ENCODE data around the gene DOCK4. TPM values are rescaled to one million over a fixed set of nuclear protein-coding genes. Genes with fewer than 3 reads are reported as not detected.

Gene DOCK4
- total and polyA plus RNA-seq, 2 of the 8 experiments (the other 6 are each of a cell fraction or from before 2014, with no cell fraction given), result 5.1 to 23.6 TPM

DNA sequence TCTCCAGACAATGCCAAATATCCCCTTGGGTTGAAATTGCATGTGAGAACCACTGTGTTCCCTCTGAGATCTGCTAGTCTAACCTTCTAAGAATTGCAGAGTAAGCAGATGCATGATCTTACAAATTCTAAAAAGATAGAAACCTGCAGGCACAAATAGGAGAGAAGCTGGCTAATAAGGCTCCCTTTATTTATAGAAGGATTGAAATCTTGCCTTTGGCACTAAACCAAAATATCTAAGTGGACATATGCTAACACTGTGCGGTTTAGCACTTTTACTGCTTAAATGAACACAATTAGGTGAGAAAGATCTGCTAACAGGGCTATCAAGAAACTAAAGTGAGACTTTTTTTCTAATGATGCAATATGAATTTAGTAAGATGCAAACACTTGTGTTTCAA lies 225.5 kb downstream of the DOCK4 start (continued):
- no peak for TF ChIP-seq RBBP5 (IDR thresholded peaks at IDR 0.05; ENCODE audit: borderline replicate concordance, low read depth, low read length)
- TF ChIP-seq EGR1 (IDR thresholded peaks at IDR 0.05; ENCODE audit: borderline replicate concordance, low read depth, low read length), result no peak
- no peak for TF ChIP-seq POLR2AphosphoS5 (IDR thresholded peaks at IDR 0.05; ENCODE audit: low read depth, low read length)
- TF ChIP-seq, protein P1, sequence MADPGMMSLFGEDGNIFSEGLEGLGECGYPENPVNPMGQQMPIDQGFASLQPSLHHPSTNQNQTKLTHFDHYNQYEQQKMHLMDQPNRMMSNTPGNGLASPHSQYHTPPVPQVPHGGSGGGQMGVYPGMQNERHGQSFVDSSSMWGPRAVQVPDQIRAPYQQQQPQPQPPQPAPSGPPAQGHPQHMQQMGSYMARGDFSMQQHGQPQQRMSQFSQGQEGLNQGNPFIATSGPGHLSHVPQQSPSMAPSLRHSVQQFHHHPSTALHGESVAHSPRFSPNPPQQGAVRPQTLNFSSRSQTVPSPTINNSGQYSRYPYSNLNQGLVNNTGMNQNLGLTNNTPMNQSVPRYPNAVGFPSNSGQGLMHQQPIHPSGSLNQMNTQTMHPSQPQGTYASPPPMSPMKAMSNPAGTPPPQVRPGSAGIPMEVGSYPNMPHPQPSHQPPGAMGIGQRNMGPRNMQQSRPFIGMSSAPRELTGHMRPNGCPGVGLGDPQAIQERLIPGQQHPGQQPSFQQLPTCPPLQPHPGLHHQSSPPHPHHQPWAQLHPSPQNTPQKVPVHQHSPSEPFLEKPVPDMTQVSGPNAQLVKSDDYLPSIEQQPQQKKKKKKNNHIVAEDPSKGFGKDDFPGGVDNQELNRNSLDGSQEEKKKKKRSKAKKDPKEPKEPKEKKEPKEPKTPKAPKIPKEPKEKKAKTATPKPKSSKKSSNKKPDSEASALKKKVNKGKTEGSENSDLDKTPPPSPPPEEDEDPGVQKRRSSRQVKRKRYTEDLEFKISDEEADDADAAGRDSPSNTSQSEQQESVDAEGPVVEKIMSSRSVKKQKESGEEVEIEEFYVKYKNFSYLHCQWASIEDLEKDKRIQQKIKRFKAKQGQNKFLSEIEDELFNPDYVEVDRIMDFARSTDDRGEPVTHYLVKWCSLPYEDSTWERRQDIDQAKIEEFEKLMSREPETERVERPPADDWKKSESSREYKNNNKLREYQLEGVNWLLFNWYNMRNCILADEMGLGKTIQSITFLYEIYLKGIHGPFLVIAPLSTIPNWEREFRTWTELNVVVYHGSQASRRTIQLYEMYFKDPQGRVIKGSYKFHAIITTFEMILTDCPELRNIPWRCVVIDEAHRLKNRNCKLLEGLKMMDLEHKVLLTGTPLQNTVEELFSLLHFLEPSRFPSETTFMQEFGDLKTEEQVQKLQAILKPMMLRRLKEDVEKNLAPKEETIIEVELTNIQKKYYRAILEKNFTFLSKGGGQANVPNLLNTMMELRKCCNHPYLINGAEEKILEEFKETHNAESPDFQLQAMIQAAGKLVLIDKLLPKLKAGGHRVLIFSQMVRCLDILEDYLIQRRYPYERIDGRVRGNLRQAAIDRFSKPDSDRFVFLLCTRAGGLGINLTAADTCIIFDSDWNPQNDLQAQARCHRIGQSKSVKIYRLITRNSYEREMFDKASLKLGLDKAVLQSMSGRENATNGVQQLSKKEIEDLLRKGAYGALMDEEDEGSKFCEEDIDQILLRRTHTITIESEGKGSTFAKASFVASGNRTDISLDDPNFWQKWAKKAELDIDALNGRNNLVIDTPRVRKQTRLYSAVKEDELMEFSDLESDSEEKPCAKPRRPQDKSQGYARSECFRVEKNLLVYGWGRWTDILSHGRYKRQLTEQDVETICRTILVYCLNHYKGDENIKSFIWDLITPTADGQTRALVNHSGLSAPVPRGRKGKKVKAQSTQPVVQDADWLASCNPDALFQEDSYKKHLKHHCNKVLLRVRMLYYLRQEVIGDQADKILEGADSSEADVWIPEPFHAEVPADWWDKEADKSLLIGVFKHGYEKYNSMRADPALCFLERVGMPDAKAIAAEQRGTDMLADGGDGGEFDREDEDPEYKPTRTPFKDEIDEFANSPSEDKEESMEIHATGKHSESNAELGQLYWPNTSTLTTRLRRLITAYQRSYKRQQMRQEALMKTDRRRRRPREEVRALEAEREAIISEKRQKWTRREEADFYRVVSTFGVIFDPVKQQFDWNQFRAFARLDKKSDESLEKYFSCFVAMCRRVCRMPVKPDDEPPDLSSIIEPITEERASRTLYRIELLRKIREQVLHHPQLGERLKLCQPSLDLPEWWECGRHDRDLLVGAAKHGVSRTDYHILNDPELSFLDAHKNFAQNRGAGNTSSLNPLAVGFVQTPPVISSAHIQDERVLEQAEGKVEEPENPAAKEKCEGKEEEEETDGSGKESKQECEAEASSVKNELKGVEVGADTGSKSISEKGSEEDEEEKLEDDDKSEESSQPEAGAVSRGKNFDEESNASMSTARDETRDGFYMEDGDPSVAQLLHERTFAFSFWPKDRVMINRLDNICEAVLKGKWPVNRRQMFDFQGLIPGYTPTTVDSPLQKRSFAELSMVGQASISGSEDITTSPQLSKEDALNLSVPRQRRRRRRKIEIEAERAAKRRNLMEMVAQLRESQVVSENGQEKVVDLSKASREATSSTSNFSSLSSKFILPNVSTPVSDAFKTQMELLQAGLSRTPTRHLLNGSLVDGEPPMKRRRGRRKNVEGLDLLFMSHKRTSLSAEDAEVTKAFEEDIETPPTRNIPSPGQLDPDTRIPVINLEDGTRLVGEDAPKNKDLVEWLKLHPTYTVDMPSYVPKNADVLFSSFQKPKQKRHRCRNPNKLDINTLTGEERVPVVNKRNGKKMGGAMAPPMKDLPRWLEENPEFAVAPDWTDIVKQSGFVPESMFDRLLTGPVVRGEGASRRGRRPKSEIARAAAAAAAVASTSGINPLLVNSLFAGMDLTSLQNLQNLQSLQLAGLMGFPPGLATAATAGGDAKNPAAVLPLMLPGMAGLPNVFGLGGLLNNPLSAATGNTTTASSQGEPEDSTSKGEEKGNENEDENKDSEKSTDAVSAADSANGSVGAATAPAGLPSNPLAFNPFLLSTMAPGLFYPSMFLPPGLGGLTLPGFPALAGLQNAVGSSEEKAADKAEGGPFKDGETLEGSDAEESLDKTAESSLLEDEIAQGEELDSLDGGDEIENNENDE (IDR thresholded peaks at IDR 0.05; ENCODE audit: insufficient replicate concordance, low read length), result no peak
- TF ChIP-seq, protein P2, sequence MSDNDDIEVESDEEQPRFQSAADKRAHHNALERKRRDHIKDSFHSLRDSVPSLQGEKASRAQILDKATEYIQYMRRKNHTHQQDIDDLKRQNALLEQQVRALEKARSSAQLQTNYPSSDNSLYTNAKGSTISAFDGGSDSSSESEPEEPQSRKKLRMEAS (IDR thresholded peaks at IDR 0.05), result no peak

Measured in H1 (cell line).